Non-pigmented ciliary epithelial cell (primary cell): ENCODE data around the gene HELZ.
"Not testable (repeated sequence)": the region's sequence is repeated elsewhere in the genome, so short reads cannot be mapped to it uniquely, and the experiment has no call there.

ENCODE experiments used
- DNase-seq: peaks from one replicate; pipeline ENCODE4 v3.0.0-alpha.2; 2010; ENCODE audit warnings: low read depth

Gene HELZ

GRCh38 chr17:67265436-67266019, 20.5 kb upstream of the HELZ start:
- DNase-seq, result no peak

GRCh38 chr17:67262435-67263117, 17.6 kb upstream of the HELZ start:
- no peak for DNase-seq

- no peak for DNase-seq
Measured at GRCh38 chr17:67260170-67260987, 15.4 kb upstream of the HELZ start.

- no peak for DNase-seq
Measured at GRCh38 chr17:67258821-67259468, 13.9 kb upstream of the HELZ start.

- no peak for DNase-seq
Measured at GRCh38 chr17:67256075-67256732, 11.2 kb upstream of the HELZ start.

- DNase-seq, result no peak
Measured at GRCh38 chr17:67253384-67253783, 8.4 kb upstream of the HELZ start.

GRCh38 chr17:67251586-67251985, 6.6 kb upstream of the HELZ start:
- not testable (repeated sequence) for DNase-seq

- no peak for DNase-seq
Measured at GRCh38 chr17:67248291-67248690, 3.3 kb upstream of the HELZ start.

GRCh38 chr17:67247416-67247900, 2.5 kb upstream of the HELZ start:
- no peak for DNase-seq

- DNase-seq, result no peak
Measured at GRCh38 chr17:67246653-67247415, 1.8 kb upstream of the HELZ start.

- DNase-seq, result no peak
Measured at GRCh38 chr17:67246403-67246652, 1.3 kb upstream of the HELZ start.

GRCh38 chr17:67245694-67246402, 852 bp upstream of the HELZ start:
- no peak for DNase-seq

- DNase-seq, result no peak
Measured at GRCh38 chr17:67244431-67245072, 444 bp downstream of the HELZ start.

GRCh38 chr17:67243284-67243683, 1.7 kb downstream of the HELZ start:
- DNase-seq, result no peak

GRCh38 chr17:67241719-67242341, 3.2 kb downstream of the HELZ start:
- DNase-seq, result no peak

- no peak for DNase-seq
Measured at GRCh38 chr17:67239597-67239996, 5.4 kb downstream of the HELZ start.

- no peak for DNase-seq
Measured at GRCh38 chr17:67238991-67239390, 6.0 kb downstream of the HELZ start.

- DNase-seq, result no peak
Measured at GRCh38 chr17:67232441-67232840, 12.6 kb downstream of the HELZ start.

GRCh38 chr17:67229109-67229955, 15.7 kb downstream of the HELZ start:
- DNase-seq, result no peak
